Keratinocyte (primary cell): ENCODE measurements around the gene PEPD. TPM values are rescaled to one million over a fixed set of nuclear protein-coding genes. Genes with fewer than 3 reads are reported as not detected.

Experiments
- DNase-seq: peaks from one replicate; pipeline ENCODE4 v3.0.0-alpha.2; 2011; ENCODE audit warnings: low read depth, missing footprints, low spot score
- FAIRE-seq: peaks from 2 replicates; lab custom pipeline; 2011; peaks lifted over from hg19 to GRCh38; lab: Jason Lieb, UNC
- H2AFZ ChIP-seq: 2 replicates; pipeline ENCODE4 v1.6.0; 2012; ENCODE audit warnings: low read length, control low read depth, inconsistent platforms; ENCODE audit not compliant: control insufficient read depth
- H3K27ac ChIP-seq: 2 replicates; pipeline ENCODE4 v1.5.1; 2011; ENCODE audit warnings: low read length; ENCODE audit not compliant: control insufficient read depth, insufficient read depth
- H3K27me3 ChIP-seq: 3 replicates; pipeline ENCODE4 v1.6.0; 2011; ENCODE audit warnings: low read length; ENCODE audit not compliant: control insufficient read depth, insufficient read depth; ENCODE audit errors: extremely low read depth
- H3K36me3 ChIP-seq, 2 experiments: 2 replicates in 1 of 2; 3 replicates in 1 of 2; pipeline ENCODE4 v1.5.1; 2011; ENCODE audit warnings: low read length in 2 of 2, mild to moderate bottlenecking in 1 of 2; ENCODE audit not compliant: control insufficient read depth in 2 of 2, insufficient read depth in 2 of 2; ENCODE audit errors: extremely low read depth in 1 of 2
- H3K4me1 ChIP-seq: 3 replicates; pipeline ENCODE4 v1.5.1; 2011; ENCODE audit warnings: low read length; ENCODE audit not compliant: control insufficient read depth, insufficient read depth; ENCODE audit errors: extremely low read depth
- H3K4me2 ChIP-seq: 3 replicates; pipeline ENCODE4 v1.6.0; 2011; ENCODE audit warnings: low read depth, low read length; ENCODE audit not compliant: control insufficient read depth, insufficient read depth; ENCODE audit errors: extremely low read depth
- H3K4me3 ChIP-seq, 3 experiments: fragments of 200-600 bp in 1 of 3; sonication (generic) in 1 of 3; 2 replicates in 2 of 3; 3 replicates in 1 of 3; pipeline ENCODE4 v1.5.1; 2011 to 2016; ENCODE audit warnings: low read length in 3 of 3, mild to moderate bottlenecking in 3 of 3, control low read depth in 2 of 3, inconsistent platforms in 1 of 3, low read depth in 1 of 3, mixed read lengths in 1 of 3, mixed run types in 1 of 3, moderate library complexity in 1 of 3; ENCODE audit not compliant: control insufficient read depth in 2 of 3, insufficient read depth in 2 of 3; ENCODE audit errors: extremely low read depth in 1 of 3
- H3K79me2 ChIP-seq: 2 replicates; pipeline ENCODE4 v1.6.0; 2012; ENCODE audit warnings: low read length; ENCODE audit not compliant: control insufficient read depth, insufficient read depth
- H3K9ac ChIP-seq: 3 replicates; pipeline ENCODE4 v1.6.0; 2011; ENCODE audit warnings: low read length; ENCODE audit not compliant: control insufficient read depth, insufficient read depth; ENCODE audit errors: extremely low read depth
- H3K9me1 ChIP-seq: 3 replicates; pipeline ENCODE4 v1.6.0; 2011; ENCODE audit warnings: low read length; ENCODE audit not compliant: control insufficient read depth, insufficient read depth; ENCODE audit errors: extremely low read depth
- H3K9me3 ChIP-seq: 2 replicates; pipeline ENCODE4 v1.5.1; 2012; ENCODE audit warnings: low read depth, low read length; ENCODE audit not compliant: control insufficient read depth
- H4K20me1 ChIP-seq: 3 replicates; pipeline ENCODE4 v1.6.0; 2011; ENCODE audit warnings: low read length; ENCODE audit not compliant: control insufficient read depth, insufficient read depth; ENCODE audit errors: extremely low read depth
- EZH2 ChIP-seq: IDR thresholded peaks from one replicate; pipeline ENCODE4 v1.6.1; 2012; ENCODE audit warnings: inconsistent platforms, mild to moderate bottlenecking, low read length, moderate library complexity
- dilution Hi-C: fragments of 300-500 bp; cut with MboI; formaldehyde crosslinking; loops from one replicate; pipeline ENCODE4 v1.7.0; 2020; ENCODE audit warnings: low sequenced_read_pairs; ENCODE audit not compliant: extremely low pct_ligation_motif_present
- polyA plus RNA-seq, 5 experiments: library from polyadenylated mRNA; depleted of rRNA in 3 of 5; stranded (reverse) in 3 of 5; stranded (forward) in 1 of 5; unstranded in 1 of 5; fragments of >200 nt; gene quantifications; 1 replicate in 1 of 5; 2 replicates in 3 of 5; 3 replicates in 1 of 5; pipeline versions ENCODE4 v1.2.1 to v1.2.3, GENCODE V29; 2011 to 2012; ENCODE audit warnings: missing spikeins in 2 of 5, low read depth in 1 of 5, low replicate concordance in 1 of 5
- TF ChIP-seq, protein P1 (sequence below), 3 experiments: IDR thresholded peaks in 1 of 3; conservative IDR thresholded peaks in 1 of 3; optimal IDR thresholded peaks in 1 of 3; 2 replicates in 2 of 3; 3 replicates in 1 of 3; pipeline versions ENCODE3 to v1.5.1; 2011; ENCODE audit warnings: low read length in 3 of 3, mild to moderate bottlenecking in 3 of 3, moderate library complexity in 2 of 3, control low read depth in 1 of 3, inconsistent platforms in 1 of 3; ENCODE audit not compliant: insufficient read depth in 2 of 3; ENCODE audit errors: extremely low read depth in 1 of 3

The PEPD gene
- polyA plus RNA-seq, 1 donor (not counting 4 experiments of a cell fraction or from before 2014, with no cell fraction given): 36.9 TPM

DNA sequence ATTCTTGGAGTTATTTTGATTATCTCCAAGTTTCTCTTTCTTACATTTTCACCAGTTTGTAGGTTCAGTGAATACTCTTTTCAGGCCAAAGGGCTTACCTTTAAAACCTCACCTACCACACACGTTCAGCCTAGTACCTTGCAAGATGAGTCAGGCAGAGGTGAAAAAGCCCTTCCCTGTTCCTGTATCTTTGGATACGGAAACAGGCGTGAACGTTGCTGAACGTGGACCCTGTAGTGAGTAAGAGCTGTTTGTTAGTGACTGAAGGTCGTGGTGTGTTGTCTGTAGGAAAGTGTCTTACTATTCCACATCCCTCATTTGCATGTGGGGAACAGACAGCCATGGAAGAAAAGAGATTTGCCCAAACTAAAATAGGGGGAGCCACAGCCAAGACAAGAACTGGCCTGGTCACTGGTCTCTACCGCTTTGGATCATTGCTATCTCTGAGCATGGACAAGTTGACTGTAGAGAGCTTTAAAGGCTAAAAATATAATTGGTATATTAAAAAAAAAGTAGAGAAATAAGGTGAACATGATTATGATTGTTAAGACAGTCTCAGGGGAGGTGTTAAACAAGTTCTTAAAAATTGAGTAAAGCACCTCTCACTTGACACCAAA lies 144.5 kb downstream of the PEPD start:
- H3K9me1 ChIP-seq: peaks cover 7% of the 10 kb centered on the region
- H3K4me1 ChIP-seq: peaks cover 38% of the 10 kb centered on the region
- peak overlapping the region in 2 of 3 experiments; percentile 42 to 43 for H3K4me3 ChIP-seq
- peak; percentile 69 for DNase-seq
- peaks cover 31% of the 10 kb centered on the region for H4K20me1 ChIP-seq
- peak; percentile 85 for FAIRE-seq
- H3K9ac ChIP-seq: peak overlapping the region; percentile 54
- H2AFZ ChIP-seq: no peak overlapping the region
- H3K79me2 ChIP-seq: peaks cover 77% of the 10 kb centered on the region
- no peaks in the 10 kb centered on the region for H3K27me3 ChIP-seq
- H3K4me2 ChIP-seq: peak overlapping the region; percentile 88
- H3K36me3 ChIP-seq: peaks cover 0 to 38% of the 10 kb centered on the region in 2 experiments
- TF ChIP-seq, protein P1, sequence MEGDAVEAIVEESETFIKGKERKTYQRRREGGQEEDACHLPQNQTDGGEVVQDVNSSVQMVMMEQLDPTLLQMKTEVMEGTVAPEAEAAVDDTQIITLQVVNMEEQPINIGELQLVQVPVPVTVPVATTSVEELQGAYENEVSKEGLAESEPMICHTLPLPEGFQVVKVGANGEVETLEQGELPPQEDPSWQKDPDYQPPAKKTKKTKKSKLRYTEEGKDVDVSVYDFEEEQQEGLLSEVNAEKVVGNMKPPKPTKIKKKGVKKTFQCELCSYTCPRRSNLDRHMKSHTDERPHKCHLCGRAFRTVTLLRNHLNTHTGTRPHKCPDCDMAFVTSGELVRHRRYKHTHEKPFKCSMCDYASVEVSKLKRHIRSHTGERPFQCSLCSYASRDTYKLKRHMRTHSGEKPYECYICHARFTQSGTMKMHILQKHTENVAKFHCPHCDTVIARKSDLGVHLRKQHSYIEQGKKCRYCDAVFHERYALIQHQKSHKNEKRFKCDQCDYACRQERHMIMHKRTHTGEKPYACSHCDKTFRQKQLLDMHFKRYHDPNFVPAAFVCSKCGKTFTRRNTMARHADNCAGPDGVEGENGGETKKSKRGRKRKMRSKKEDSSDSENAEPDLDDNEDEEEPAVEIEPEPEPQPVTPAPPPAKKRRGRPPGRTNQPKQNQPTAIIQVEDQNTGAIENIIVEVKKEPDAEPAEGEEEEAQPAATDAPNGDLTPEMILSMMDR (optimal IDR thresholded peaks at IDR 0.05 in 1 of 3, IDR thresholded peaks at IDR 0.05 in 1 of 3, conservative IDR thresholded peaks at IDR 0.05 in 1 of 3; ENCODE audit: extremely low read depth in 1 of 3, insufficient read depth in 2 of 3, low read length in 3 of 3): no peak
- TF ChIP-seq EZH2: no peak
- peak overlapping the region; percentile 96 for H3K27ac ChIP-seq
- no peaks in the 10 kb centered on the region for H3K9me3 ChIP-seq
- dilution Hi-C loops: no loop called here

DNA sequence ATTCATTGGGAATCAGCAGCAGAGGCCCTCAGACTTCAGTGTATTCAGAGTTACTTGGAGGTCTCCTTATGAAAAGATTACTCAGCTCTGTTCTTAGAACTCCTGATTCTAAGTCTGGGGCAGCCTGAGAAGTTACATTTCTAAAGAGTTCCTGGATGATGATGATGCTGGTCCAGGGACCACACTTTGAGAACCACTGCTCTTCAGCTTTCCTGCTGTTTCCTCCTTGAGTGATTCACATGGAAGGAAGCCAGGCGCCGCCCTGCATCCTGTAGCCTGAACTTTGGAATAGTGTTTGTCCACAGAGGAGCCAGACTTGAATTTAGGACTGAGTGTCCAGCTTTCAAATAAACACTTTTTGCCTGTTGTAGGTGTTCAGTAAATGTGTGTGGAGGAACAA lies 145.2 kb downstream of the PEPD start:
- Histone ChIP-seq H4K20me1 (peaks cover 25% of the 10 kb centered on the region), H3K4me2 (peak overlapping the region; percentile 88), H3K4me3 (peak overlapping the region in 2 of 3 experiments; percentile 42 to 43), H3K9me1 (peaks cover 7% of the 10 kb centered on the region), H3K4me1 (peaks cover 41% of the 10 kb centered on the region), H3K9me3 (no peaks in the 10 kb centered on the region), H3K9ac (peak overlapping the region; percentile 54), H3K36me3 (peaks cover 0 to 32% of the 10 kb centered on the region in 2 experiments), H2AFZ (no peak overlapping the region), H3K27me3 (no peaks in the 10 kb centered on the region), H3K79me2 (peaks cover 70% of the 10 kb centered on the region), H3K27ac (peak overlapping the region; percentile 96)
- dilution Hi-C loops: no loop called here
- FAIRE-seq (peak; percentile 75), DNase-seq (peak; percentile 55)
- no peak for TF ChIP-seq EZH2
- TF ChIP-seq, protein P1 (optimal IDR thresholded peaks at IDR 0.05 in 1 of 3, IDR thresholded peaks at IDR 0.05 in 1 of 3, conservative IDR thresholded peaks at IDR 0.05 in 1 of 3; ENCODE audit: extremely low read depth in 1 of 3, insufficient read depth in 2 of 3, low read length in 3 of 3): no peak
